GM23338 (cell line): Measurements from ENCODE around the gene GRAMD1A. TPM values are rescaled to one million over a fixed set of nuclear protein-coding genes. Genes with fewer than 3 reads are reported as not detected.

Experiments
- ATAC-seq: fragments of 200-7000 bp; cut with Tn5 transposase; 3 replicates; pipeline ENCODE4 v1.9.1; 2020
- DNase-seq: peaks from one replicate; pipeline ENCODE4 v3.0.0-alpha.2; 2015; ENCODE audit warnings: low spot score
- H2AFZ ChIP-seq: fragments of 200-600 bp; sonication (generic); 2 replicates; pipeline ENCODE4 v1.8.0; 2016; ENCODE audit warnings: antibody characterized with exemption, mild to moderate bottlenecking, moderate library complexity
- H3F3A ChIP-seq: fragments of 200-600 bp; sonication (generic); replicated peaks from 2 replicates; pipeline ENCODE4 v1.8.0; 2017; ENCODE audit warnings: antibody characterized with exemption, mixed run types, low read depth
- H3K27ac ChIP-seq: fragments of 200-600 bp; sonication (generic); 2 replicates; pipeline ENCODE4 v1.6.1; 2016; ENCODE audit warnings: low read depth
- H3K27me3 ChIP-seq: fragments of 200-600 bp; sonication (generic); 2 replicates; pipeline ENCODE4 v1.8.0; 2016; ENCODE audit warnings: mild to moderate bottlenecking, mixed run types, moderate library complexity; ENCODE audit not compliant: insufficient read depth
- H3K36me3 ChIP-seq: fragments of 200-600 bp; sonication (generic); 2 replicates; pipeline ENCODE4 v1.8.0; 2016; ENCODE audit warnings: mild to moderate bottlenecking; ENCODE audit not compliant: insufficient read depth
- H3K4me1 ChIP-seq: fragments of 200-600 bp; sonication (generic); 2 replicates; pipeline ENCODE4 v1.8.0; 2016; ENCODE audit warnings: mild to moderate bottlenecking, moderate library complexity; ENCODE audit not compliant: insufficient read depth
- H3K4me2 ChIP-seq: fragments of 200-600 bp; sonication (generic); 2 replicates; pipeline ENCODE4 v1.7.1; 2017; ENCODE audit warnings: mixed run types
- H3K4me3 ChIP-seq: fragments of 200-600 bp; sonication (generic); 2 replicates; pipeline ENCODE4 v1.6.1; 2016; ENCODE audit warnings: mixed run types
- H3K79me2 ChIP-seq: fragments of 200-600 bp; sonication (generic); replicated peaks from 2 replicates; pipeline ENCODE4 v1.8.0; 2017; ENCODE audit warnings: mild to moderate bottlenecking; ENCODE audit not compliant: insufficient read depth
- H3K9me2 ChIP-seq: fragments of 200-600 bp; sonication (generic); 2 replicates; pipeline ENCODE4 v1.8.0; 2017; ENCODE audit not compliant: insufficient read depth
- H4K20me1 ChIP-seq: fragments of 200-600 bp; sonication (generic); replicated peaks from 2 replicates; pipeline ENCODE4 v1.8.0; 2017; ENCODE audit warnings: mild to moderate bottlenecking; ENCODE audit not compliant: insufficient read depth
- H3K27ac Mint-ChIP-seq: 2 replicates; pipeline ENCODE4 v1.8.0; 2020; ENCODE audit warnings: inconsistent platforms, mild to moderate bottlenecking, moderate library complexity, mixed read lengths
- H3K27me3 Mint-ChIP-seq: 3 replicates; pipeline ENCODE4 v1.8.0; 2022; ENCODE audit warnings: low read depth, mild to moderate bottlenecking, moderate library complexity, mixed read lengths, inconsistent platforms; ENCODE audit not compliant: insufficient read depth, poor library complexity
- H3K36me3 Mint-ChIP-seq: 3 replicates; pipeline ENCODE4 v1.8.0; 2021; ENCODE audit warnings: low read depth, mild to moderate bottlenecking, inconsistent platforms, moderate library complexity, mixed read lengths
- H3K4me1 Mint-ChIP-seq: 3 replicates; pipeline ENCODE4 v1.8.0; 2020; ENCODE audit warnings: mild to moderate bottlenecking, inconsistent platforms, mixed read lengths
- H3K4me3 Mint-ChIP-seq: 3 replicates; pipeline ENCODE4 v1.8.0; 2021; ENCODE audit warnings: moderate library complexity, mild to moderate bottlenecking, inconsistent platforms, mixed read lengths
- H3K9me3 Mint-ChIP-seq: 3 replicates; pipeline ENCODE4 v1.8.0; 2020; ENCODE audit warnings: moderate library complexity, mild to moderate bottlenecking, inconsistent platforms, mixed read lengths
- CREB1 ChIP-seq: fragments of 250-450 bp; sonication (Bioruptor Pico); IDR thresholded peaks from 2 replicates; pipeline ENCODE4 v1.5.0; 2020; ENCODE audit warnings: low read depth, mild to moderate bottlenecking, moderate library complexity
- ETS1 ChIP-seq: IDR thresholded peaks from 2 replicates; pipeline ENCODE4 v1.6.1; 2016; ENCODE audit warnings: antibody characterized with exemption
- EZH2 ChIP-seq: fragments of 200-600 bp; sonication (generic); IDR thresholded peaks from one replicate; pipeline ENCODE4 v1.8.0; 2017; ENCODE audit warnings: antibody characterized with exemption, mild to moderate bottlenecking, low read depth; ENCODE audit not compliant: unreplicated experiment
- EZH2phosphoT487 ChIP-seq: fragments of 200-600 bp; sonication (generic); IDR thresholded peaks from one replicate; pipeline ENCODE4 v1.8.1; 2018; ENCODE audit warnings: antibody characterized with exemption; ENCODE audit not compliant: unreplicated experiment
- JUNB ChIP-seq: IDR thresholded peaks from one replicate; pipeline ENCODE4 v1.6.1; 2016; ENCODE audit warnings: antibody characterized with exemption; ENCODE audit not compliant: unreplicated experiment
- NANOG ChIP-seq: IDR thresholded peaks from 2 replicates; pipeline ENCODE4 v1.6.1; 2016; ENCODE audit warnings: antibody characterized with exemption, borderline replicate concordance
- POLR2AphosphoS5 ChIP-seq: IDR thresholded peaks from 2 replicates; pipeline ENCODE4 v1.6.1; 2016; ENCODE audit warnings: antibody characterized with exemption, low read depth
- REST ChIP-seq: IDR thresholded peaks from one replicate; pipeline ENCODE4 v1.6.1; 2018; ENCODE audit warnings: antibody characterized with exemption; ENCODE audit not compliant: unreplicated experiment
- STAT1 ChIP-seq: IDR thresholded peaks from one replicate; pipeline ENCODE4 v1.6.1; 2016; ENCODE audit warnings: antibody characterized with exemption; ENCODE audit not compliant: unreplicated experiment
- ZNF114 ChIP-seq: fragments of 250-450 bp; sonication (Bioruptor Pico); IDR thresholded peaks from 2 replicates; pipeline ENCODE4 v1.5.0; 2020; ENCODE audit warnings: mild to moderate bottlenecking, moderate library complexity
- ZNF331 ChIP-seq: fragments of 250-450 bp; sonication (Bioruptor Pico); IDR thresholded peaks from 2 replicates; pipeline ENCODE4 v1.5.0; 2020; ENCODE audit warnings: low read depth, mild to moderate bottlenecking, moderate library complexity
- polyA plus RNA-seq: library from polyadenylated mRNA; unstranded; fragments of >200 nt; fragmentation: Nextera tagmentation; extraction: Ambion mirVana; gene quantifications from 2 replicates; pipeline ENCODE4 v1.2.1, GENCODE V29; 2016
- total RNA-seq: library from RNA; depleted of rRNA; stranded (reverse); fragments of >200 nt; shearing (Covaris generic); gene quantifications from 2 replicates; pipeline ENCODE4 v1.2.3, GENCODE V29; 2014
- TF ChIP-seq, protein P1 (sequence below): fragments of 250-450 bp; sonication (Bioruptor Pico); IDR thresholded peaks from 2 replicates; pipeline ENCODE4 v1.5.0; 2020; ENCODE audit warnings: mild to moderate bottlenecking, moderate library complexity
- TF ChIP-seq, protein P2 (sequence below), 2 experiments: fragments of 200-600 bp in 1 of 2; sonication (generic) in 1 of 2; conservative IDR thresholded peaks; 2 replicates each; pipeline versions ENCODE4 v1.5.1 to v1.6.1; 2016 to 2017; ENCODE audit warnings: antibody characterized with exemption in 2 of 2, low read depth in 2 of 2, mild to moderate bottlenecking in 2 of 2, moderate library complexity in 1 of 2

The GRAMD1A gene
- total and polyA plus RNA-seq, 2 experiments from 2014 or later = 122 to 174 TPM

GRCh38 chr19:34960940-34961679 lies 39.0 kb upstream of the GRAMD1A start:
- Histone ChIP-seq H3K4me2 (no peak overlapping the region), H3K4me3 (no peak overlapping the region), H3K4me1 (peaks cover 13% of the 10 kb centered on the region), H3K9me2 (no peaks in the 10 kb centered on the region), H2AFZ (no peak overlapping the region), H3K27me3 (peaks cover 11% of the 10 kb centered on the region), H3F3A (0 out of 2 replicates have a peak, but pooled peaks cover 3% of the 10 kb centered on the region), H3K36me3 (peaks cover 29% of the 10 kb centered on the region), H3K27ac (no peak overlapping the region), H3K79me2 (peaks cover 15% of the 10 kb centered on the region), H4K20me1 (no peaks in the 10 kb centered on the region)
- Mint-ChIP-seq H3K4me1 (peaks cover 13% of the 10 kb centered on the region), H3K27ac (no peak overlapping the region), H3K9me3 (peaks cover 68% of the 10 kb centered on the region), H3K27me3 (peaks cover 19% of the 10 kb centered on the region), H3K36me3 (peaks cover 67% of the 10 kb centered on the region), H3K4me3 (no peak overlapping the region)
- TF ChIP-seq, protein P1, sequence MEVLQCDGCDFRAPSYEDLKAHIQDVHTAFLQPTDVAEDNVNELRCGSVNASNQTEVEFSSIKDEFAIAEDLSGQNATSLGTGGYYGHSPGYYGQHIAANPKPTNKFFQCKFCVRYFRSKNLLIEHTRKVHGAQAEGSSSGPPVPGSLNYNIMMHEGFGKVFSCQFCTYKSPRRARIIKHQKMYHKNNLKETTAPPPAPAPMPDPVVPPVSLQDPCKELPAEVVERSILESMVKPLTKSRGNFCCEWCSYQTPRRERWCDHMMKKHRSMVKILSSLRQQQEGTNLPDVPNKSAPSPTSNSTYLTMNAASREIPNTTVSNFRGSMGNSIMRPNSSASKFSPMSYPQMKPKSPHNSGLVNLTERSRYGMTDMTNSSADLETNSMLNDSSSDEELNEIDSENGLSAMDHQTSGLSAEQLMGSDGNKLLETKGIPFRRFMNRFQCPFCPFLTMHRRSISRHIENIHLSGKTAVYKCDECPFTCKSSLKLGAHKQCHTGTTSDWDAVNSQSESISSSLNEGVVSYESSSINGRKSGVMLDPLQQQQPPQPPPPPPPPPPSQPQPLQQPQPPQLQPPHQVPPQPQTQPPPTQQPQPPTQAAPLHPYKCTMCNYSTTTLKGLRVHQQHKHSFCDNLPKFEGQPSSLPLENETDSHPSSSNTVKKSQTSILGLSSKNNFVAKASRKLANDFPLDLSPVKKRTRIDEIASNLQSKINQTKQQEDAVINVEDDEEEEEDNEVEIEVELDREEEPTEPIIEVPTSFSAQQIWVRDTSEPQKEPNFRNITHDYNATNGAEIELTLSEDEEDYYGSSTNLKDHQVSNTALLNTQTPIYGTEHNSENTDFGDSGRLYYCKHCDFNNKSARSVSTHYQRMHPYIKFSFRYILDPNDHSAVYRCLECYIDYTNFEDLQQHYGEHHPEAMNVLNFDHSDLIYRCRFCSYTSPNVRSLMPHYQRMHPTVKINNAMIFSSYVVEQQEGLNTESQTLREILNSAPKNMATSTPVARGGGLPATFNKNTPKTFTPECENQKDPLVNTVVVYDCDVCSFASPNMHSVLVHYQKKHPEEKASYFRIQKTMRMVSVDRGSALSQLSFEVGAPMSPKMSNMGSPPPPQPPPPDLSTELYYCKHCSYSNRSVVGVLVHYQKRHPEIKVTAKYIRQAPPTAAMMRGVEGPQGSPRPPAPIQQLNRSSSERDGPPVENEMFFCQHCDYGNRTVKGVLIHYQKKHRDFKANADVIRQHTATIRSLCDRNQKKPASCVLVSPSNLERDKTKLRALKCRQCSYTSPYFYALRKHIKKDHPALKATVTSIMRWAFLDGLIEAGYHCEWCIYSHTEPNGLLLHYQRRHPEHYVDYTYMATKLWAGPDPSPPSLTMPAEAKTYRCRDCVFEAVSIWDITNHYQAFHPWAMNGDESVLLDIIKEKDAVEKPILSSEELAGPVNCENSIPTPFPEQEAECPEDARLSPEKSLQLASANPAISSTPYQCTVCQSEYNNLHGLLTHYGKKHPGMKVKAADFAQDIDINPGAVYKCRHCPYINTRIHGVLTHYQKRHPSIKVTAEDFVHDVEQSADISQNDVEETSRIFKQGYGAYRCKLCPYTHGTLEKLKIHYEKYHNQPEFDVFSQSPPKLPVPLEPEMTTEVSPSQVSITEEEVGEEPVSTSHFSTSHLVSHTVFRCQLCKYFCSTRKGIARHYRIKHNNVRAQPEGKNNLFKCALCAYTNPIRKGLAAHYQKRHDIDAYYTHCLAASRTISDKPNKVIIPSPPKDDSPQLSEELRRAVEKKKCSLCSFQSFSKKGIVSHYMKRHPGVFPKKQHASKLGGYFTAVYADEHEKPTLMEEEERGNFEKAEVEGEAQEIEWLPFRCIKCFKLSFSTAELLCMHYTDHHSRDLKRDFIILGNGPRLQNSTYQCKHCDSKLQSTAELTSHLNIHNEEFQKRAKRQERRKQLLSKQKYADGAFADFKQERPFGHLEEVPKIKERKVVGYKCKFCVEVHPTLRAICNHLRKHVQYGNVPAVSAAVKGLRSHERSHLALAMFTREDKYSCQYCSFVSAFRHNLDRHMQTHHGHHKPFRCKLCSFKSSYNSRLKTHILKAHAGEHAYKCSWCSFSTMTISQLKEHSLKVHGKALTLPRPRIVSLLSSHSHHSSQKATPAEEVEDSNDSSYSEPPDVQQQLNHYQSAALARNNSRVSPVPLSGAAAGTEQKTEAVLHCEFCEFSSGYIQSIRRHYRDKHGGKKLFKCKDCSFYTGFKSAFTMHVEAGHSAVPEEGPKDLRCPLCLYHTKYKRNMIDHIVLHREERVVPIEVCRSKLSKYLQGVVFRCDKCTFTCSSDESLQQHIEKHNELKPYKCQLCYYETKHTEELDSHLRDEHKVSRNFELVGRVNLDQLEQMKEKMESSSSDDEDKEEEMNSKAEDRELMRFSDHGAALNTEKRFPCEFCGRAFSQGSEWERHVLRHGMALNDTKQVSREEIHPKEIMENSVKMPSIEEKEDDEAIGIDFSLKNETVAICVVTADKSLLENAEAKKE (CRISPR knock-in tag) = no peak
- TF ChIP-seq ZNF114 (CRISPR knock-in tag) (no peak), ETS1 (no peak), EZH2 (no peak), EZH2phosphoT487 (no peak), NANOG (no peak), POLR2AphosphoS5 (no peak), JUNB (no peak), CREB1 (no peak), STAT1 (no peak), ZNF331 (no peak), REST (no peak)
- TF ChIP-seq, protein P2, sequence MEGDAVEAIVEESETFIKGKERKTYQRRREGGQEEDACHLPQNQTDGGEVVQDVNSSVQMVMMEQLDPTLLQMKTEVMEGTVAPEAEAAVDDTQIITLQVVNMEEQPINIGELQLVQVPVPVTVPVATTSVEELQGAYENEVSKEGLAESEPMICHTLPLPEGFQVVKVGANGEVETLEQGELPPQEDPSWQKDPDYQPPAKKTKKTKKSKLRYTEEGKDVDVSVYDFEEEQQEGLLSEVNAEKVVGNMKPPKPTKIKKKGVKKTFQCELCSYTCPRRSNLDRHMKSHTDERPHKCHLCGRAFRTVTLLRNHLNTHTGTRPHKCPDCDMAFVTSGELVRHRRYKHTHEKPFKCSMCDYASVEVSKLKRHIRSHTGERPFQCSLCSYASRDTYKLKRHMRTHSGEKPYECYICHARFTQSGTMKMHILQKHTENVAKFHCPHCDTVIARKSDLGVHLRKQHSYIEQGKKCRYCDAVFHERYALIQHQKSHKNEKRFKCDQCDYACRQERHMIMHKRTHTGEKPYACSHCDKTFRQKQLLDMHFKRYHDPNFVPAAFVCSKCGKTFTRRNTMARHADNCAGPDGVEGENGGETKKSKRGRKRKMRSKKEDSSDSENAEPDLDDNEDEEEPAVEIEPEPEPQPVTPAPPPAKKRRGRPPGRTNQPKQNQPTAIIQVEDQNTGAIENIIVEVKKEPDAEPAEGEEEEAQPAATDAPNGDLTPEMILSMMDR (conservative IDR thresholded peaks at IDR 0.05; ENCODE audit: low read depth in 2 of 2) = no peak
- ATAC-seq (no peak), DNase-seq (no peak)
